ENCODE data around the gene PIMREG. TPM values are rescaled to one million over a fixed set of nuclear protein-coding genes. Genes with fewer than 3 reads are reported as not detected.
A peak's percentile ranks its signal among the peaks of the same experiment; 100 is the strongest.

PIMREG gene
- total RNA-seq, 4 donors from 2014 or later = 1.0 to 3.3 (median 3.2) TPM

GRCh38 chr17:6420173-6420641 is 24.0 kb upstream of the PIMREG start:
- 23% methylated on average over 12 of the region's 13 CpGs for whole genome bisulfite sequencing
- H3K9me3 ChIP-seq = no peaks in the 10 kb centered on the region
- peaks cover 32% of the 10 kb centered on the region for H3K27me3 ChIP-seq
- no peaks in the 10 kb centered on the region for H3K4me1 ChIP-seq
- no peak overlapping the region for H3K27ac ChIP-seq
- no peaks in the 10 kb centered on the region for H3K36me3 ChIP-seq
- no peak overlapping the region for H3K4me3 ChIP-seq
- no peak for DNase-seq (ENCODE audit: low spot score in 2 of 2)
- TF ChIP-seq, protein P1, sequence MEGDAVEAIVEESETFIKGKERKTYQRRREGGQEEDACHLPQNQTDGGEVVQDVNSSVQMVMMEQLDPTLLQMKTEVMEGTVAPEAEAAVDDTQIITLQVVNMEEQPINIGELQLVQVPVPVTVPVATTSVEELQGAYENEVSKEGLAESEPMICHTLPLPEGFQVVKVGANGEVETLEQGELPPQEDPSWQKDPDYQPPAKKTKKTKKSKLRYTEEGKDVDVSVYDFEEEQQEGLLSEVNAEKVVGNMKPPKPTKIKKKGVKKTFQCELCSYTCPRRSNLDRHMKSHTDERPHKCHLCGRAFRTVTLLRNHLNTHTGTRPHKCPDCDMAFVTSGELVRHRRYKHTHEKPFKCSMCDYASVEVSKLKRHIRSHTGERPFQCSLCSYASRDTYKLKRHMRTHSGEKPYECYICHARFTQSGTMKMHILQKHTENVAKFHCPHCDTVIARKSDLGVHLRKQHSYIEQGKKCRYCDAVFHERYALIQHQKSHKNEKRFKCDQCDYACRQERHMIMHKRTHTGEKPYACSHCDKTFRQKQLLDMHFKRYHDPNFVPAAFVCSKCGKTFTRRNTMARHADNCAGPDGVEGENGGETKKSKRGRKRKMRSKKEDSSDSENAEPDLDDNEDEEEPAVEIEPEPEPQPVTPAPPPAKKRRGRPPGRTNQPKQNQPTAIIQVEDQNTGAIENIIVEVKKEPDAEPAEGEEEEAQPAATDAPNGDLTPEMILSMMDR (IDR thresholded peaks at IDR 0.05) = peak in 1 of 2 donors; percentile 9
- no peak for TF ChIP-seq POLR2A (IDR thresholded peaks at IDR 0.05)

DNA sequence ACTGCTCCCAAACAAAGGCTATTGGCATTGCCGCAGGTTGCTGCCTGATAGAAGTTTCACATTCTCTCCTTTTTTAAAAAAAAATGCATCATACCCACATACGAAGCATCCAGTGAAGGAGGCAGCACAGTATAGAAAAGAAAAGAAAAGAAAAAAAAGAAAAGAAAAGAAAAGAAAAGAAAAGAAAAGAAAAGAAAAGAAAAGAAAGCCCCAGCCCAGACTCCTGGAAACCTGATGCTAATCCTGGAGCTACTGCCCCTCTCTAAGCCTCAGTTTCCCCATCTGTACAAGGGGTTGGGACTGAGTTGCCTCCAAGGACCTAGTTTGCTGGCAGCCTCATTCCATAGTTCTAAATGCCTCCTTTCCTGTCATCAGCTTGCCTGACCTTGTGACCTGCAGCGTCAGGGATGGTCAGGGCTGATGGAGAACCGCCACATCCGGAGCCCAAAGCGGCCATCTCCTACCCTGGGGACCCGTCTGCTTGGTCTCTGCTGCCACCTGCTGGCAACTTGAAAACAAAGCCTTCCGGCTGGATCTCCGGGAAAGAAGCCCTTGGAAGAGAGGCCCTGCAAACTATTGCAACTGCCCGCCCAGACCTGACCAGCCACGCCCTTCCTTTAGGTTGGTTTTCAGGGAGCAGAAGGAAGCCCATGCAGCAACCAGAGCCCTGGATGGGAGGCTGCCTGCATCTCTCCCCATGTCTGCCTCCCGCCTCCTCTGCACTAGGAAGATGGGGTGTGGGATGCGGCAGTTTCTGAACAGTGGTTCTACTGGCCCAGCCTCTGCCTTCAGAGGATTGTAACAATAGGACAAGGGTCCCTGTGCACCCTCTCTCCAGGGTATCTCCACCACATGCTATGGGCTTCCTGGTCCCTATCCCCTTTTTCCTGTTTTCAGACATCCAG is 22.3 kb upstream of the PIMREG start:
- Histone ChIP-seq H3K27me3 (peaks cover 25% of the 10 kb centered on the region), H3K9me3 (no peaks in the 10 kb centered on the region), H3K36me3 (no peaks in the 10 kb centered on the region), H3K4me3 (no peak overlapping the region), H3K27ac (no peak overlapping the region), H3K4me1 (no peaks in the 10 kb centered on the region)
- WGBS = 52% methylated on average over 6 of the region's 13 CpGs
- TF ChIP-seq, protein P1 (IDR thresholded peaks at IDR 0.05) = peak; percentile 71 to 77
- no peak for TF ChIP-seq POLR2A (IDR thresholded peaks at IDR 0.05)
- peak in 1 of 2 donors; percentile 83 for DNase-seq (ENCODE audit: low spot score in 2 of 2)

DNA sequence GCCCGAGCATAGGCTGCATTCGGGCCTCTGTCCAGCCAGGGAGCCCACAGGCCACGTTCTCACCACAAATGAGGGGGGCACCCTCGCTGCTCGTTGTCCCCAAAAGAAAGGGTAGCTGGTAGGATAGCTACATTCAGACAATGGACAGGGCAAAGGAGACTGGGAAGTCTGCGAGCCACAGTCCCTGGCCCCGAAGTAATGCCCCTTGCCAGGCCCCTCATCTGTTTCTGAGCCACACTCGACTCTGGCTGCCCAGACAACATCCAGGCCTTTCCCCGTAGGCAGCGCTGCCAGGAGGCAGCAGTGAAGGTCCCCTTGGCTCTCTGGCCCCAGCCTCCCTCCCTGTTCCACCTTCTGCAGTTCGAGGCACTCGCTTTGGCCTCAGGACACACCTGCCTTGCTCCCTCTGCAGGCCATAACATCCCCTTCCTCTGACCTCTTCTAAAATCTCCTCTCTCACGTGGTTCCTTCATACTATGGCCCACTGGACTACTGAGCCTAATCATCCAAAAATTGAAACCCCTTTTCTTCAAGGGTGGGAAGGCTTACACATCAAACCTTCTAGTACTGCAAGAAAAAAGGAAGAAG is 21.5 kb upstream of the PIMREG start:
- Histone ChIP-seq H3K27me3 (peaks cover 25% of the 10 kb centered on the region), H3K27ac (no peak overlapping the region), H3K4me3 (no peak overlapping the region), H3K9me3 (no peaks in the 10 kb centered on the region), H3K36me3 (no peaks in the 10 kb centered on the region), H3K4me1 (peaks cover 3% of the 10 kb centered on the region)
- no peak for DNase-seq (ENCODE audit: low spot score in 2 of 2)
- no peak for TF ChIP-seq EP300 (IDR thresholded peaks at IDR 0.05)
- TF ChIP-seq, protein P1 (IDR thresholded peaks at IDR 0.05) = no peak
- no peak for TF ChIP-seq POLR2A (IDR thresholded peaks at IDR 0.05)
- no peak for TF ChIP-seq POLR2AphosphoS5 (IDR thresholded peaks at IDR 0.05)
- 59% methylated on average over 13 of the region's 13 CpGs for WGBS

DNA sequence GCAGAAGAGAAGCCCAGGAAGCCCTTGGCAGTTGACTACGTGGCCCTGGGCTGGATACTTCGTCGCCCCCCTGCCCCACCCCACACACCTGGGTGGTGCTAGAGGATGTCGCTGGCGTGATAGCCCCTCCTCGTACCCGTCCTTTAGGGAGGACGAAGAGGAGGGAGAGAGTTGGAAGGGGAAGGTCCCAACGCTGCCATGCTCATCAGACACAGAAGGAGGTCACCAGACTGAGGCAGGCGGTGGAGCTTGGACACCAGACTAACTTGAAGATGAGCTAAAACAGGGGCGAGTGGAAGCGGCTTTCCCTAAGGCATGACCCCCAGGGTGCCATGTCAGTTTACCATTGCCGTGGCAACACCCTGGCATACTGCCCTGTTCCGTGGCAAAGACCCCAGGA is 20.3 kb upstream of the PIMREG start:
- H3K9me3 ChIP-seq = no peaks in the 10 kb centered on the region
- WGBS = 55% methylated on average over 14 of the region's 14 CpGs
- DNase-seq (ENCODE audit: low spot score in 2 of 2) = no peak

More for the DNA sequence above, 20.3 kb upstream of the PIMREG start:
- TF ChIP-seq, protein P1 (IDR thresholded peaks at IDR 0.05) = no peak
- no peak for TF ChIP-seq POLR2A (IDR thresholded peaks at IDR 0.05)
- no peak for TF ChIP-seq EP300 (IDR thresholded peaks at IDR 0.05)
- TF ChIP-seq POLR2AphosphoS5 (IDR thresholded peaks at IDR 0.05) = no peak
- Histone ChIP-seq H3K27ac (no peak overlapping the region), H3K4me1 (peaks cover 5% of the 10 kb centered on the region), H3K4me3 (no peak overlapping the region), H3K36me3 (no peaks in the 10 kb centered on the region), H3K27me3 (peaks cover 26% of the 10 kb centered on the region)

Measured in suprapubic skin (tissue), 4 donors.